ENCODE measurements around the gene CC2D1A.
"Not testable (repeated sequence)": the region's sequence is repeated elsewhere in the genome, so short reads cannot be mapped to it uniquely, and the experiment has no call there.

CC2D1A gene

DNA sequence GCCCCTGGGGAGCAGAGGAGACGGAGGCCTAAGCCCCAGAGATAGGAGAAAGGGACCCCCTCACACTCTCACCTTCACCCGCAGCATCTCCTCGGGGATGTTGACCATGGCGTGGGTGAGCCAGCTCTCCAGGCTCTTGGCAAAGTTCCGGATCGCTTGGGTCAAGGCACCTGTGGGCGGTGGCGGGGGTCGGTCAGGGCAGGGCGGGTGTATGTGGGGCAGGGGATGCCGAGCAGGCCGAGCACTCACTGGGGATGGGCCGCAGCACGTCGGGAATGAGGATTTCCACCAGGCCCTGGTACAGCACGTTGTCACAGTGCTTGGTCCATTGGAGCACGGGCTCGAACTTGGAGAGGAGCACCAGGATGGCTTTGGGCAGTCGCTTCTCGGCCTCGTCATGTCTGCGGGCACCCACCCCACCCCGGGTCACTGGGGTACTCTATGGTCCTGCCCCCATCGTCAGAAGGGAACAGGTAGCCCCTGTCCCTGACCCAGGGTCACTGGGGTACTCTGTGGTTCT lies 59.4 kb downstream of the CC2D1A start:
- DNase-seq, result no peak

DNA sequence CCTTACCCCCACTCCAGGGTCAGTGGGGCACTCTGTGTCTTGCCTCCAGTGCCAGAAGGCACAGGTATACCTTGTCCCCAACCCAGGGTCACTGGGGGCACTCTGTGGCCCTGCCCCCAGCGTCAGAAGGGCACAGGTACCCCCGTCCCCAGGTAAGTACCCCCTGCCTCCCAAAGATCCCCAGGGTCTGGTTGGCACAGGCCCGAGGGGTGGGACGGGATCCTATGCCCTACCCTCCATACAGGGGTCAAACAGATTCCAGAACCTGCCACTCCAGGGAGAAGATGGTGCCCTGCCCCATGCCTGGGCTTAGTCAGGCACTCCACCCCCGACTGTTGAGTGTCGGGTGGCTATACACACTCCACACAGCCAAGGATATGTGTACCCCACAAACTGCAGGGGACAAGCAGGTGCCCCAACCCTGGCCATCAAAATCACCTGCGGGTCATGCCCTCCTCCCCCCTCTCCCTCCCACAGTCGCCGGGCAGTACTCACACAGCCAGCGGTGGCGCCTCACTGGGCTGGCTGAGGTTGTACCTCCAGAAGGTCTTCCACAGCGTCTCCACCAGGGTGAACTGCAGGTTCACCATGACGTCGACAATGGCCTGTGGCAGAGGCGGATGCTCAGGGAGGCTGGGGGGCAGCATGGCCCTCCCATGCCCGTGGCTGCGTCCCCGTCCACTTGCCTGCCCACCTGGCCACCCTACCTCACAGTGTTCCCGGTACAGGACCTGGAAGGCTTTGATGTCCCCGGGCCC lies 60.1 kb downstream of the CC2D1A start:
- DNase-seq, result no peak

DNA sequence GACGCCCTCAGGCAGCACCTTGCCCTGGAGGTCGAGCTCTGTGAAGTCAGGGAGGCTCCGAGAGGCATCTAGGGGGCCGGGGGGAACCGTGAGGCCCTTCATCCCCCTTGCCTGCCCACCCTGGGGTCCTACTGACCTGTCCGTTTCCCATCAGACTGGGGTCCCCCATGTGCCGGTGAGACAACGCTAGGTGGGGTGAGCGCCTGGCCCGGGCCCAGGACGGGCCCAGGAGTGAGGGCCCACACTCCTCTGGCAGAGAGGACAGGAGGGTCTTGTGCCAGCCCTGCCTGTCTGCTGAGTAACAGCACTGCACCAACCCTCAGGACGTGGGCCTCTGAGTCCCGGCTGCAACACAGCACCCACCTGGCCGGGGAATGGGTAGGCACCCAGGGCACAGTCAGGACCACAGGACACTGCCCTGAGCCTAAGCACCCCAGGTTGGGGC lies 60.7 kb downstream of the CC2D1A start:
- DNase-seq, result no peak

DNA sequence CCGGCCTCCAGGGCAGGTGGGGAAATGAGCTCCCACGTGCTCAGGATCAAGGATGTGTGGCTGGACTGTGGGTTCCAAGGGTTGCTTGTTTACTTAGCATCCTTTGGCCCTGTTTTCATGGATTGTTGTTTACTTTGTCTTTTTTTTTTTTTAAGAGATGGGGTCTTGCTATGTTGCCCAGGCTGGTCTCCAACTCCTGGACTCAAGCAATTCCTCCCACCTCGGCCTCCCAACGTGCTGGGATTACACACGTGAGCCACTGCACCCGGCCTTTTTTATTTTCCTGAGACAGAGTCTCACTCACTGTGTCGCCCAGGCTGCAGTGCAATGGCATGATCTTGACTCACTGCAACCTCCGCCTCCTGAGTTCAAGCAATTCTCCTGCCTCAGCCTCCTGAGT lies 61.2 kb downstream of the CC2D1A start:
- not testable (repeated sequence) for DNase-seq

DNA sequence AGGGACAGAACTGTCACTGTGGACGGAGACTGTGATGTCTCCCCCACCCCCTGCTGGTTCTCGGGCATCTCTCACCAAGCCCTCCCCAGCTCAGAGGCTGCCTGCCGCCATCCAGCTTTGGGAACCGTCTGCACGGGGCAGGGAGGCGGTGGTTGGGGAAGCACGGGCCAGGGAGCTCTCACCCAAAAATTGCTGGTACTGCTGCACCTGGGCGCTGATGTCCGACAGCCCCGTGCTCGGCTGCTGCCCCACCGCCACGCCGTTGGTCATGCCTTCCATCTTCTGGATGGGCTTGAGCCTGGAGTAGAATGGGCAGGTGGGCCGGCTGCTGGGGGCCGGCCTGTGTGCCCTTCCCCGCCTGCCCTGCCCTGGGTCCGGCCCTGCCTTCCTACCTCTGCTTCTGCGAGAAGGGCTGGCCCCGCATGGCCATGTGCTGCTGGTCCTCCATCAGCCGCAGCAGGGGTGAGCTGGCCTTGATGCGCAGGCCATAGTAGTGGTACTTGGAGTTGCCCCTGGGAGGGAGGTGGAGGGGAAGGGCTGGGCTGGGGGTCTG lies 62.5 kb downstream of the CC2D1A start:
- no peak for DNase-seq

DNA sequence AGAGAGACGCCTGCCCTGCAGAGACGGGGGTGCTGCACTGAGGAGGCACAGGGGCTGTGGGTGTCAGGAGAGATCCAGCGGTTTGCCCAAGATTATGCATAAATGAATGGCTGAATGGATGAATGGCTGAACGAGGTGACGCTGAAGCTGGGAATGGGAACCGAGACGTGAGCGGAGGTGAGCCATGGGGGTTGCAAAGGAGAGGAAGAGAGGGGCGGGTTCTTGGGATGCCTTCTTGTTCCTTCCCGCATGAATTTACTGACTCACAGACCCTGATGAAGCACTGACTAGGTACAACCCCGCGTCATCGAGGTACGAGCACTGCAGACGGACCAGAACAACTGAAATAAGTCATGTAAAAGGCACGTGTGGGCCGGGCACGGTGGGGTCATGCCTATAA lies 63.0 kb downstream of the CC2D1A start:
- no peak for DNase-seq

DNA sequence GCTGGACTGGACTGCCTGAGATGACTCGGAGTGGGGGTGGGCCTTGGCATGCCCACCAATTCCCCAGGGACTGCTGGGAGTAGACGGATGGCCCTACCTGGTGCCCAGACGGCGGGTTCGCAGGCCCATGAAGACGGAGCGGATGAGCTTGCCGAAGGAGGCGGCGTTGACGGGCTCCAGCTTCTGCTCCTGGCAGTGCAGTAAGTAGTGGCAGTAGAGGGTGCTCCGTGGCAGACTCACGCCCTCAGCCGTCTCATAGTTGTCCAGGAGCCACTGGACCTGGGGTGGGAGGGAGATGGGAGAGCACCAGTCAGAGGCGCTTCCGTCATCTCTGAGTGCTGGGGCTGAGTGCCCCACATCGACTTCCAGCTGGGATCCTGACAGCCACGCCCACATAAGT lies 63.9 kb downstream of the CC2D1A start:
- no peak for DNase-seq

DNA sequence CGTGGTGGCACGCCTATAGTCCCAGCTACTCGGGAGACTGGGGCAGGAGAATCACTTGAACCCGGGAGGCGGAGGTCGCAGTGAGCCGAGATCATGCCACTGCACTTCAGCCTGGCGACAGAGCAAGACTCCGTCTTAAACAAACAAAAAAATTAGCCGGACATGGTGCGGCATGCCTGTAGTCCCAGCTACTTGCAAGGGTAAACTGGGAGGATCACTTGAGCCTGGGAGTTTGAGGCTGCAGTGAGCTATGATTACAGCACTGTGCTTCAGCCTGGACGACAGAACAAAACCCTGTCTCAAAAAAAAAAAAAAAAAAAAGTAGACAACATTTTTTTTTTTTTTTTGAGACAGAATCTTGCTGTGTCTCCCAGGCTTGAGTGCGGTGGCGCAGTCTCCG lies 65.9 kb downstream of the CC2D1A start:
- DNase-seq, result not testable (repeated sequence)

DNA sequence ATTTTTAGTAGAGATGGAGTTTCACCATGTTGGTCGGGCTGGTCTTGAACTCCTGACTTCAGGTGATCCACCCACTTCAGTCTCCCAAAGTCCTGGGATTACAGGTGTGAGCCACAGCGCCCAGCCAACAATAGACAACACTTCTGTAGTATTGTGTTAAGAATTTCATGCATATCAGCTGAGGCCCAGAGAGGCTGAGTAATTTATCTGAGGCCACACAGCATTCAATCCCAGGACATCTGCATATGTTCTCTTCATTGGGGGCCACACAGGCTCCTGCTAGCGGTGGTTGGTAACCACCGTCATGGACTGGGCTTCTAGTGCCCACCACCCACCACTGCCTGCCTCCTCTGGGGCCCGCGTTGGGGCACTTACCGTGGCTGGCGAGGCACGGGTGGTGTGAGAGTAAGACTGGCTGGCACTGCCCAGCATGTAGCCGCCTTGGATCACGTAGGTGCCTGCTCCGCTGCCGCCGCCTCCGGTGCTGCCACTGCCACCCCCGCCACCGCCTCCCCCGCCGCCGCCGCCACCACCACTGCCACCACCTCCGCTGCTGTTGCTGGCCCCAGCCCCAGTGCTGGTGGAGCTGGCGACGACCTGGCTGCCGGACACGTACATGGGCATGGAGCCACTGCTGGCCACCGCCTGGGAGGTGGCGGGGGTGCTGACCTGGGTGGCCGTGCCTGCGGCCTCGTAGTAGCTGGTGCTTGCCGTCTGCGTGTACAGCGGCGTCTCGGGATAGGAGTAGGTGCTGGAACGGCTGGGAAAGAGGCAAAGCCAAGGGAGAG lies 66.6 kb downstream of the CC2D1A start:
- DNase-seq, result no peak

DNA sequence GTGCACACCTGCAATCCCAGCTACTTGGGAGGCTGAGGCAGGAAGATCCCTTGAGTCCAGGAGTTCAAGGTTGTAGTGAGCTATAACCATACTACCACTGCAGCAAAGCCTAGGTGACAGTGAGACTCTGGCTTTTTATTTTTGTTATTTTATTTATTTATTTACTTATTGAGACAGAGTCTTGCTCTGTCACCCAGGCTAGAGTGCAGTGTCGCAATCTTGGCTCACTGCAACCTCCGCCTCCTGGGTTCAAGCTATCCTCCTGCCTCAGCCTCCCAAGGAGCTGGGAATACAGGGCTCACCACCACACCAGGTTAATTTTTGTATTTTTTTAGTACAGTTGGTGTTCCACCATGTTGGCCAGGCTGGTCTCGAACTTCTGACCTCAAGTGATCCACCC lies 67.5 kb downstream of the CC2D1A start:
- not testable (repeated sequence) for DNase-seq

DNA sequence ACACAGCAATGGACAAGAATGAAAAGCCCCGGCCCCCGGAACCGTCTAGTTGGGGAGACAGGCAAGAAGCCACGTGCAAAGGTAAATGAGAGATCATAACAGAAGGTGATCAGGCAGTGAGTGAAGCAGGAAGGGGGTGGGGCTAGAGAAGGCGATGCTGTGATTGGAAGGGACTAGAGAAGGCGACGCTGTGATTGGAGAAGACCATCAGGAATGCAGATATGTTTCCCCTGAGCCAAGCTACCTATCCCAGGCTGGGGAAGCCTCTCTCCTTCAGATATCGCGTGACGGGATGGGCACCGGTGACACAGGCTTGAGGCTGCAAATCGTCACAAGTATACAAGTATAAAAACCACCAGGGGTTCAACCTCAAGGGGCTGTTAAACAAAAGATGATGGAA lies 68.1 kb downstream of the CC2D1A start:
- DNase-seq, result no peak

DNA sequence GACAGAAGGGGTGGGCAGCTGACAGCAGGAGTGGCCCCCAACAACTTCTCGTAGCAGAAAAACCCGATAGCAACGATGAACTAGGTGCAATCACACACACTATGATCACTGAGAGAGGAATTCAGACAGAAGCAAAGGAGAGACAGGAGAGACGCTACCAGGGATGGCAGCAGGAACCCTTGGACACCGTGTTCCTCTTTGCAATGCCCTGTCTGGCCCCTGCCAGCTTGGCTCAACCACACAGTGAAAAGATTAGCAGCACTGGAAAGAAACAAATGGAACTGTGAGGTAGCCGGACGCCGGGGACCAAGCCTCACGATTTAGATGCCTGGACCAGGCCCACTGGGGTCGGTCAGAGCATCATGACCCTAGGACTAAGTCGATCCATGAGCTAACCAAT lies 69.9 kb downstream of the CC2D1A start:
- no peak for DNase-seq

DNA sequence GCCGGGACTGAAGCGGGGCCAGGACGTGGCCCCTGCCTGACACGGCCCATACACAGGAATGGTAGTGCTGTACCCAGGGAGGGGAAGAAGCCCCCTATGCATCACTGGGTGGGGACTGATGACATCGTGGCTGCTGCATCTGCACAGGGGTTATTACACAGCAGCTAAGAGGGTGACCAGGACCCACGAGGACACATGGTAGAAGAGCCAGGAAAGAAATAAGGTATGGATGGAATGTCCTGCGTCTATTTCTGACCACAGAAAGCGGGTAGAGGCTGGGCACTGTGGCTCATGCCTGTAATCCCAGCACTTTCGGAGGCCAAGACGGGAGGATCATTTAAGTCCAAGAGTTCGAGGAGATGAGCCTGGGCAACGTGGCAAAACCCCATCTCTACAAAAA lies 70.4 kb downstream of the CC2D1A start:
- no peak for DNase-seq

DNA sequence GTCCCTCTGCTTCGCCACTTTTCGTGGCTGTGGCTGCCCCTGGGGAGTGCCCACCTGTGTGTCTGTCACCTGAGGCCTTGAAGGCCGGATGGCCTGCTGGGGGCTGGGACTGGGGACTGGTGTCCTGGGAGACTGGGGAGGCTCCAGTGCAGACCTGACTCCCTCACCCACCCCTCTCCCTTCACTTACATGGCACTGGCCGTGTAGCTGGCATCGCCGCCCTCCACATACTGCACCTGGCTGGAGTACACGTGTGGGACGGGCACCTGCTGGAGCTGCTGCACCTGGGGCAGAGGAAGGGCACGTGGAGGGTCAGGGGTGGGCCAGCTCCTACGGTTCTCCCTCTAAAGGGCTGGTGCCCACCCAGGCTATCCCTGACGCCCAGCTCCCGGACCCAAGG lies 71.8 kb downstream of the CC2D1A start:
- DNase-seq, result no peak

DNA sequence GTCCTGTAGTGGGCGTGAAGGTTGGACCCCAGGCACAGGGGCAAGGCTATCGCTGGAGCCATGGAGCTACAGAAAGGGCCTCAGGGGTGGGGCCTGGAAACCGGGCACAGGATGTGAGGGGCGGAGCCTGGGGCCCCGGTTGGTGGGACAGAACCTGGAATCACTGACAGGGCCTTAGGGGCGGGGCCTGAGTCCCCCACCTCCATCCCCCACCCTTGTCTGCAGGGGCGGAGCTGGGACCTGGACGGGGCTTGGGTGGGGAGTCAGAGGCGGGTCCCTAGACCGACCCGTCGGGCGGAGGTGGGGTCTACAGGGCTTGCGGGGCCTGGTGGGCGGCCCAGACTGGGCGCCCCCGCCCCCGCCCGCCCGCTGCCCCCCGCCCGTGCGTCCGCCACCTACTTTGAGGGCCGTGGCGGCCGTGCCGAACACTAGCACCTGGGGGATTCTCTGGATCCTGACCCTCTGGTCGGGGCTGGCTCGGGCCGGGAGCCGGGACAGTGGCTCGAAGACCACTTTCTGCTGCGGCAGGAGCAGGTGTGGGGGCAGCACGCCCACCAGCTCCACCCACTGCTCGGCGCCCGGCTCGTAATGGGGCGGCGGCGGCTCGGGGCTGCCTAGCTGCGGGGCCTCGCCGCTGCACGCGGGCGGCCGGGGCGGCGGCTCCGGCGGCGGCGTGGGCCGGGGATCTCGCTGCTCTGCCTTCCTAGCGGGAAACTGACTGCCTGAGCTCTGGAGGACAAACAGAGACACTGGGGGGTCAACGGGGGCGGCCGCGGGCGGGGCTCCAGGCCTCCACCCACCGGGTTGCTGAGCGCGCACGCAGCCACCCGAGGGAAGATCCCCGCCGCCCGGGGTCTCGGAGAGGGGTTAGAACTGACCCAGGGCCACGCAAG lies 72.6 kb downstream of the CC2D1A start:
- DNase-seq, result no peak

DNA sequence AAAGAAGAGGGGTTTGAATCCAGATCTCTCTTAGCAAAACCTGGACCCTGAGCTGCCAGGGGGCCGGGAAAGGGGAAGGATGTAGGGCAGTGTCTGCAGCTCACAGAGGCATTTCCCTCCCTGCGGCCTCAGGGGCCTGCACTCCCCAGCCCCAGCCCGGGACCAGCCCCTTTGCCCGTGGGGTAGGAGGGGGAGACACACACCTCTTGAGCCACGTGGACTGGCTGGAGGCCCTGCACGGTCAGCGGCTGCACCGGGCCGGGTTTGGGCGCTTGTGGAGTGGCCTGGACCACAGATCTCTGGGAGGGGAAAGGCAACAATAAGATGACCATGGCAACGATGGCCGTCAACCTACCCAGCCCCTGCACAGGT lies 73.2 kb downstream of the CC2D1A start:
- no peak for DNase-seq

DNA sequence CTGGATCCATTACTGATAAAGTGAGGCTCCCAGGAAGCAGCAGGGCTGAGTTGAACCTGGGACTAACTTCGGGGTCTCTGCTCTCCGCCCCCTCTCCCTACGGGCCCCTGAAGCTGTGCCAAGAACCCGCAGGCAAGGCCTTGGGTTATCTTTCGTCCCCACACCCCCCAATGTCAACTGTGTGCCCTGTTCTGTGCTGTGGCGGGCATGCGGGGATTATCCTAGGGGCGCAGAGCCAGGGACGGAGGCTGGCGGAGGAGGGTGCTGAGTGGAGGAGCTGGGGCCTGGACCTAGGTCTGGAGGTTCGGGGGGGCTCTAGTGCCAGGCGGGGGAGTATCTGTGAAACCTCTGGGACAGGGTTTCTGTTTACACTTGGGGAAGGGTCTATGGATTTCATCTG lies 73.7 kb downstream of the CC2D1A start:
- DNase-seq, result no peak

DNA sequence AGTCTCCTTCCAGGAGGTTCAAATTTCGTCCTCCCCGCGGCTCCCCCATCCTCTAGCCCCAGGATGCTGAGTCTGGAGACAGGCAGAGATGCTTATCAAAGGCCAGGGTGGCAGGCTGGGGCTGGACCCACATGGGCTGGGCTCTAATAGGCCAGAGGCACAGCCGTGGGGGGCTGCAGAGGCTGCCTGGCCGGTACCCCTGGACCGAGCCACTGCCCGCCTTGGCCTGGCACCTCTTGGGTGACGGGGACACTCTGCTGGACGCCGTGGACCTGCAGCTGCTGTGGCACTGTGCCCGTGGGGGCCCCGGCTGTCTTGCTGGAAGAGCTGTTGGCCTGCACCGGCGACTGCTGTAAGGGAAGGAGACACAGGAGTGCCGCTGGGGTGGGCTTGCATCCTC lies 74.3 kb downstream of the CC2D1A start:
- DNase-seq, result no peak
